GM23248 (cell line): Measurements from ENCODE around the gene C16orf54. TPM values are rescaled to one million over a fixed set of nuclear protein-coding genes. Genes with fewer than 3 reads are reported as not detected.

Source experiments
- DNase-seq: peaks from one replicate; pipeline ENCODE4 v3.0.0-alpha.2; 2015
- H2AFZ ChIP-seq: fragments of 200-600 bp; sonication (generic); 2 replicates; pipeline ENCODE4 v1.6.1; 2016; ENCODE audit warnings: antibody characterized with exemption
- H3F3A ChIP-seq: fragments of 200-600 bp; sonication (generic); 2 replicates; pipeline ENCODE4 v1.6.1; 2016; ENCODE audit warnings: mild to moderate bottlenecking, antibody characterized with exemption, mixed run types; ENCODE audit not compliant: insufficient read depth
- H3K27ac ChIP-seq: fragments of 200-600 bp; sonication (generic); 2 replicates; pipeline ENCODE4 v1.5.1; 2016; ENCODE audit warnings: mild to moderate bottlenecking
- H3K27me3 ChIP-seq: fragments of 200-600 bp; sonication (generic); replicated peaks from 2 replicates; pipeline ENCODE4 v1.6.1; 2016; ENCODE audit warnings: mild to moderate bottlenecking; ENCODE audit not compliant: insufficient read depth
- H3K36me3 ChIP-seq: fragments of 200-600 bp; sonication (generic); 2 replicates; pipeline ENCODE4 v1.6.1; 2016; ENCODE audit warnings: low read depth, mild to moderate bottlenecking
- H3K4me1 ChIP-seq: fragments of 200-600 bp; sonication (generic); 2 replicates; pipeline ENCODE4 v1.6.1; 2016; ENCODE audit warnings: mild to moderate bottlenecking; ENCODE audit not compliant: insufficient read depth
- H3K4me2 ChIP-seq: fragments of 200-600 bp; sonication (generic); one replicate; pipeline ENCODE4 v1.6.1; 2016; ENCODE audit warnings: mild to moderate bottlenecking; ENCODE audit not compliant: unreplicated experiment
- H3K4me3 ChIP-seq: fragments of 200-600 bp; sonication (generic); 2 replicates; pipeline ENCODE4 v1.5.1; 2016; ENCODE audit warnings: mild to moderate bottlenecking
- H3K79me2 ChIP-seq: fragments of 200-600 bp; sonication (generic); 2 replicates; pipeline ENCODE4 v1.6.1; 2016; ENCODE audit warnings: mild to moderate bottlenecking; ENCODE audit not compliant: insufficient read depth
- H3K9ac ChIP-seq: fragments of 200-600 bp; sonication (generic); 2 replicates; pipeline ENCODE4 v1.6.1; 2016; ENCODE audit warnings: mild to moderate bottlenecking
- H3K9me2 ChIP-seq: fragments of 200-600 bp; sonication (generic); 2 replicates; pipeline ENCODE4 v1.6.1; 2016; ENCODE audit warnings: mixed run types, mild to moderate bottlenecking, moderate library complexity; ENCODE audit not compliant: insufficient read depth
- H3K9me3 ChIP-seq: fragments of 200-600 bp; sonication (generic); one replicate; pipeline ENCODE4 v1.6.1; 2017; ENCODE audit warnings: low read depth
- H4K20me1 ChIP-seq: fragments of 200-600 bp; sonication (generic); 2 replicates; pipeline ENCODE4 v1.6.0; 2016; ENCODE audit not compliant: insufficient read depth
- EZH2 ChIP-seq: fragments of 200-600 bp; sonication (generic); IDR thresholded peaks from 2 replicates; pipeline ENCODE4 v1.6.1; 2018; ENCODE audit warnings: antibody characterized with exemption, mild to moderate bottlenecking; ENCODE audit not compliant: insufficient read depth, poor library complexity, severe bottlenecking
- EZH2phosphoT487 ChIP-seq: fragments of 200-600 bp; sonication (generic); IDR thresholded peaks from 2 replicates; pipeline ENCODE4 v1.6.1; 2018; ENCODE audit warnings: antibody characterized with exemption, moderate library complexity, mild to moderate bottlenecking, low read depth; ENCODE audit not compliant: insufficient read depth
- WGBS, 2 experiments: methylation state at CpG; one replicate each; pipeline ENCODE4 v1.1.6; 2015 to 2017; ENCODE audit warnings: low lambda C conversion rate in 2 of 2, low coverage in 1 of 2; ENCODE audit errors: missing lambda C conversion rate in 2 of 2; 5-methylcytosine and 5-hydroxymethylcytosine counted together
- in situ Hi-C: fragments of 300-500 bp; cut with MboI; formaldehyde crosslinking; loops from 2 replicates; pipeline ENCODE4 v1.15.0; 2020
- polyA plus RNA-seq: library from polyadenylated mRNA; unstranded; fragments of >200 nt; fragmentation: Nextera tagmentation; extraction: Ambion mirVana; gene quantifications from 2 replicates; pipeline ENCODE4 v1.2.1, GENCODE V29; 2016
- total RNA-seq: library from RNA; depleted of rRNA; stranded (reverse); fragments of >200 nt; shearing (Covaris generic); gene quantifications from 2 replicates; pipeline ENCODE4 v1.2.3, GENCODE V29; 2014

Gene C16orf54
- total and polyA plus RNA-seq, 2 experiments from 2014 or later, result not detected

GRCh38 chr16:29705030-29705429, 40.8 kb downstream of the C16orf54 start:
- H3K4me3 ChIP-seq, result no peak overlapping the region
- no peak overlapping the region for H2AFZ ChIP-seq
- H3K9me2 ChIP-seq, result no peaks in the 10 kb centered on the region
- no peaks in the 10 kb centered on the region for H3K36me3 ChIP-seq
- no peak overlapping the region for H3K27ac ChIP-seq
- H3K9ac ChIP-seq, result no peak overlapping the region
- no peak overlapping the region for H3K4me2 ChIP-seq
- H3K27me3 ChIP-seq, result no peaks in the 10 kb centered on the region
- H3K79me2 ChIP-seq, result no peaks in the 10 kb centered on the region
- in situ Hi-C loops, result loop anchor here (10.0 kb wide), 1 partner anchor 320 kb away; the partner anchor contains the start of gene C16orf92
- no peaks in the 10 kb centered on the region for H3F3A ChIP-seq
- DNase-seq, result peak; percentile 13
- TF ChIP-seq EZH2phosphoT487 (no peak), EZH2 (no peak)
- no peaks in the 10 kb centered on the region for H3K4me1 ChIP-seq
- WGBS, 2 experiments, result 39 to 46% methylated on average over 2 of the region's 2 CpGs
- no peaks in the 10 kb centered on the region for H3K9me3 ChIP-seq
- no peaks in the 10 kb centered on the region for H4K20me1 ChIP-seq

GRCh38 chr16:29702269-29702668, 43.5 kb downstream of the C16orf54 start:
- no peak overlapping the region for H3K27ac ChIP-seq

GRCh38 chr16:29701214-29701555, 44.6 kb downstream of the C16orf54 start:
- Histone ChIP-seq H3K36me3 (no peaks in the 10 kb centered on the region), H3K4me3 (no peak overlapping the region), H3K9me2 (no peaks in the 10 kb centered on the region), H3K4me1 (no peaks in the 10 kb centered on the region), H3F3A (no peaks in the 10 kb centered on the region), H4K20me1 (no peaks in the 10 kb centered on the region), H3K4me2 (no peak overlapping the region), H3K9me3 (no peaks in the 10 kb centered on the region), H3K9ac (no peak overlapping the region), H3K27me3 (no peaks in the 10 kb centered on the region; the same call in 1 of the 2 replicates), H3K79me2 (no peaks in the 10 kb centered on the region), H3K27ac (no peak overlapping the region), H2AFZ (no peak overlapping the region)
- 10 to 74% methylated on average over 2 to 5 of the region's 5 CpGs for WGBS, 2 experiments
- TF ChIP-seq EZH2, result no peak
- no peak for TF ChIP-seq EZH2phosphoT487
- in situ Hi-C loops, result loop anchor here (10.0 kb wide), 1 partner anchor 324 kb away; the partner anchor contains the start of gene C16orf92
- no peak for DNase-seq

More at GRCh38 chr16:29702269-29702668, 43.5 kb downstream of the C16orf54 start:
- 64 to 66% methylated on average over 13 of the region's 13 CpGs for WGBS, 2 experiments
- no peak overlapping the region for H3K9ac ChIP-seq
- no peak for DNase-seq
- no peaks in the 10 kb centered on the region for H3K4me1 ChIP-seq
- no peaks in the 10 kb centered on the region for H3K36me3 ChIP-seq
- no peaks in the 10 kb centered on the region for H3F3A ChIP-seq
- in situ Hi-C loops, result loop anchor here (10.0 kb wide), 1 partner anchor 323 kb away; the partner anchor contains the start of gene C16orf92
- no peak overlapping the region for H3K4me2 ChIP-seq
- no peak overlapping the region for H3K4me3 ChIP-seq
- no peak for TF ChIP-seq EZH2
- no peak for TF ChIP-seq EZH2phosphoT487
- H4K20me1 ChIP-seq, result no peaks in the 10 kb centered on the region
- no peaks in the 10 kb centered on the region for H3K9me2 ChIP-seq
- H3K9me3 ChIP-seq, result no peaks in the 10 kb centered on the region
- H3K27me3 ChIP-seq, result no peaks in the 10 kb centered on the region; the same call in 1 of the 2 replicates
- no peak overlapping the region for H2AFZ ChIP-seq
- no peaks in the 10 kb centered on the region for H3K79me2 ChIP-seq

- no peak overlapping the region for H3K27ac ChIP-seq
- H2AFZ ChIP-seq, result no peak overlapping the region
- H4K20me1 ChIP-seq, result no peaks in the 10 kb centered on the region
- H3K9ac ChIP-seq, result no peak overlapping the region
- WGBS, 2 experiments, result 5% methylated on average over 12 to 14 of the region's 14 CpGs
- no peaks in the 10 kb centered on the region for H3K4me1 ChIP-seq
- TF ChIP-seq EZH2phosphoT487 (no peak), EZH2 (no peak)
- H3K79me2 ChIP-seq, result no peaks in the 10 kb centered on the region
- no peaks in the 10 kb centered on the region; the same call in 1 of the 2 replicates for H3K27me3 ChIP-seq
- peak; percentile 94 for DNase-seq
- no peaks in the 10 kb centered on the region for H3K36me3 ChIP-seq
- H3K9me3 ChIP-seq, result no peaks in the 10 kb centered on the region
- in situ Hi-C loops, result loop anchor here (10.0 kb wide), 1 partner anchor 324 kb away; the partner anchor contains the start of gene C16orf92
- H3F3A ChIP-seq, result no peaks in the 10 kb centered on the region
- no peak overlapping the region for H3K4me2 ChIP-seq
- H3K4me3 ChIP-seq, result no peak overlapping the region
- no peaks in the 10 kb centered on the region for H3K9me2 ChIP-seq
These were observed 45.4 kb downstream of the C16orf54 start for GRCh38 chr16:29700253-29700987.
